A673 (cell line): ENCODE results near the gene MXRA5. TPM values are rescaled to one million over a fixed set of nuclear protein-coding genes. Genes with fewer than 3 reads are reported as not detected.
A peak's percentile ranks its signal among the peaks of the same experiment; 100 is the strongest.

ENCODE experiments used
- BruUV-seq: library from RNA; stranded (reverse); fragments of 400-500 nt; replicated peaks from 2 replicates; lab custom pipeline; 2021; lab: Mats Ljungman, UMichigan
- CTCF ChIA-PET: fragments of 300-600 bp; sonication (Branson Sonifier 250); formaldehyde crosslinking; loops from one replicate; lab custom pipeline; 2022; ENCODE audit warnings: antibody characterized with exemption; lab: Charles Lee
- POLR2A ChIA-PET: fragments of 300-600 bp; sonication (Branson Sonifier 250); formaldehyde crosslinking; loops from one replicate; lab custom pipeline; 2022; ENCODE audit warnings: antibody characterized with exemption; ENCODE audit not compliant: low non-redundant PET; lab: Charles Lee
- DNase-seq: peaks from one replicate; pipeline ENCODE4 v3.0.0-alpha.2; 2015; ENCODE audit warnings: low spot score
- H3K27ac ChIP-seq: fragments of 200-600 bp; sonication (generic); 2 replicates; pipeline ENCODE4 v1.5.1; 2016; ENCODE audit warnings: mixed run types, low read depth, mild to moderate bottlenecking, mixed read lengths, antibody characterized with exemption, low read length; ENCODE audit not compliant: poor library complexity, severe bottlenecking
- H3K27me3 ChIP-seq: fragments of 200-600 bp; sonication (generic); replicated peaks from 2 replicates; pipeline ENCODE4 v1.6.1; 2017; ENCODE audit warnings: mixed run types, low read depth, mild to moderate bottlenecking, mixed read lengths, antibody characterized with exemption, low read length; ENCODE audit not compliant: insufficient read depth, poor library complexity
- H3K36me3 ChIP-seq: fragments of 200-600 bp; sonication (generic); 2 replicates; pipeline ENCODE4 v1.6.1; 2016; ENCODE audit warnings: mixed run types, mild to moderate bottlenecking, mixed read lengths, antibody characterized with exemption, low read length; ENCODE audit not compliant: insufficient read depth, poor library complexity, severe bottlenecking
- H3K4me1 ChIP-seq: fragments of 200-600 bp; sonication (generic); 2 replicates; pipeline ENCODE4 v1.6.1; 2017; ENCODE audit warnings: mixed run types, mild to moderate bottlenecking, mixed read lengths, antibody characterized with exemption, low read length; ENCODE audit not compliant: insufficient read depth, poor library complexity, severe bottlenecking
- H3K4me3 ChIP-seq: fragments of 200-600 bp; sonication (generic); 2 replicates; pipeline ENCODE4 v1.5.1; 2016; ENCODE audit warnings: low read depth, mixed run types, mild to moderate bottlenecking, mixed read lengths, low read length; ENCODE audit not compliant: poor library complexity, severe bottlenecking
- H3K9me3 ChIP-seq: fragments of 200-600 bp; sonication (generic); 2 replicates; pipeline ENCODE4 v1.6.1; 2016; ENCODE audit warnings: mixed run types, low read depth, mild to moderate bottlenecking, mixed read lengths, antibody characterized with exemption, low read length; ENCODE audit not compliant: poor library complexity, severe bottlenecking
- CTCF ChIP-seq: fragments of 300-800, 200-600 bp; sonication (generic); conservative IDR thresholded peaks from 2 replicates; pipeline ENCODE4 v1.5.1; 2017; ENCODE audit warnings: low read depth, mild to moderate bottlenecking, antibody characterized with exemption, low read length, moderate library complexity, mixed read lengths
- EZH2 ChIP-seq: fragments of 200-600 bp; sonication (generic); IDR thresholded peaks from 2 replicates; pipeline ENCODE4 v1.6.1; 2017; ENCODE audit warnings: borderline replicate concordance, low read depth, mild to moderate bottlenecking, mixed read lengths, antibody characterized with exemption, low read length; ENCODE audit not compliant: poor library complexity, severe bottlenecking
- intact Hi-C: fragments of 100-400 bp; cut with micrococcal nuclease; formaldehyde crosslinking; loops from one replicate; pipeline ENCODE4 v1.10.0; 2022; ENCODE audit not compliant: unreplicated experiment
- total RNA-seq: library from RNA; stranded (reverse); gene quantifications from 2 replicates; pipeline ENCODE4 v1.2.3, GENCODE V29; 2021

Gene MXRA5
- total RNA-seq, 1 experiment from 2014 or later, result not detected

DNA sequence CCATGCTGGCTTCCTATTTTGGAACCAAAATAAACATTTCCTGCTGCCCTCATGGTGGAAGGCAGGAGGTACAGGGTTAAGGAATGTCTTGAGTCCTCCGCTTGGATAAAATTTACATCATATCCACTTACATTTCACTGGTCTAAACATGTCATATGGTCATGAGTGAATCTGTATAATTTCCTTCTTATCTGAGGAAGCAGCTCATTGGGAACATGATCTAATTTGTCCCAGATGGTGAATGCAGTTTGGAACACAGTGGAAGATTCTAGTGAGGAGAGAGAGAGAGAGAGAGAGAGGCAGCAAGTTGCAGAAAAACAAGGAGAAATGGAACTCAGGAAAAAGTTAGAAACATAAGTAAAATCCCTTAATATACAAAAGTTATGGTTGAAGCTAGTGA, 46.8 kb downstream of the MXRA5 start:
- Histone ChIP-seq H3K9me3 (no peaks in the 10 kb centered on the region), H3K36me3 (no peaks in the 10 kb centered on the region), H3K4me1 (no peaks in the 10 kb centered on the region), H3K27me3 (no peaks in the 10 kb centered on the region), H3K27ac (no peak overlapping the region), H3K4me3 (no peak overlapping the region)
- intact Hi-C loops, result no loop called here
- no peak for TF ChIP-seq EZH2
- no peak for TF ChIP-seq CTCF
- CTCF ChIA-PET, result interaction anchor here (0.6 kb wide), 1 partner anchor 249 kb away, joined by 3 read pairs; no protein-coding TSS in a partner anchor
- no TSS peak for BruUV-seq
- no peak for DNase-seq
- POLR2A ChIA-PET, result no interaction called here

- intact Hi-C loops, result no loop called here
These were observed 50.7 kb downstream of the MXRA5 start for GRCh38 chrX:3295731-3296130.

DNA sequence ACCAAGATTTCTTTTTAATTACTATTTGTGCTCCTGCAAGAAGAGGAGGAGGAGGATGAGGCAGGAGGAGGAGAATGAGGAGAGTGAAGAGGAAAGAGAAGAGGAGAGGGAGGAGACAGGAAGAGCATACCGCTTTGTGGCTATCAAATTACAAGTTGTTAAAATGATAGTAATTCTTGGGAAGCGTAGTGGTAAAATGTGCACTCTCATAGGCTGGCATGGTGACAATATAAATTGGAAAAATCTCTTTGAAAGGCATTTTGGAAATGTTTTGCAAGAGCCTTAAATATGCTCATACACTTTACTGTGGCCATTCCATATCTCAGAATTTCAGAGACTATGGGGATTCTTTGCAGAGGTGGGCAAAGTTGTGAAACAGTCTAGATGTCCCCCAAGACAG, 53.2 kb downstream of the MXRA5 start:
- POLR2A ChIA-PET, result no interaction called here
- intact Hi-C loops, result no loop called here
- Histone ChIP-seq H3K36me3 (no peaks in the 10 kb centered on the region), H3K27ac (no peak overlapping the region), H3K27me3 (no peaks in the 10 kb centered on the region), H3K4me1 (peaks cover 6% of the 10 kb centered on the region), H3K4me3 (no peak overlapping the region), H3K9me3 (no peaks in the 10 kb centered on the region)
- no peak for TF ChIP-seq EZH2
- no peak for TF ChIP-seq CTCF
- CTCF ChIA-PET, result no interaction called here
- peak; percentile 36 for DNase-seq
- no TSS peak for BruUV-seq

More at GRCh38 chrX:3295731-3296130, 50.7 kb downstream of the MXRA5 start:
- Histone ChIP-seq H3K27ac (no peak overlapping the region), H3K27me3 (no peaks in the 10 kb centered on the region), H3K4me3 (no peak overlapping the region), H3K4me1 (peaks cover 6% of the 10 kb centered on the region), H3K9me3 (no peaks in the 10 kb centered on the region), H3K36me3 (no peaks in the 10 kb centered on the region)
- BruUV-seq, result no TSS peak
- ChIA-PET POLR2A (no interaction called here), CTCF (no interaction called here)
- TF ChIP-seq EZH2 (no peak), CTCF (no peak)
- peak; percentile 43 for DNase-seq
